GM10847 (cell line): ENCODE data around the gene DHDH.

Experiments
- POLR2A ChIP-seq: IDR thresholded peaks from 2 replicates; pipeline ENCODE4 v1.6.1; 2011; ENCODE audit not compliant: insufficient read length; ENCODE audit errors: extremely low read depth

DHDH gene

DNA sequence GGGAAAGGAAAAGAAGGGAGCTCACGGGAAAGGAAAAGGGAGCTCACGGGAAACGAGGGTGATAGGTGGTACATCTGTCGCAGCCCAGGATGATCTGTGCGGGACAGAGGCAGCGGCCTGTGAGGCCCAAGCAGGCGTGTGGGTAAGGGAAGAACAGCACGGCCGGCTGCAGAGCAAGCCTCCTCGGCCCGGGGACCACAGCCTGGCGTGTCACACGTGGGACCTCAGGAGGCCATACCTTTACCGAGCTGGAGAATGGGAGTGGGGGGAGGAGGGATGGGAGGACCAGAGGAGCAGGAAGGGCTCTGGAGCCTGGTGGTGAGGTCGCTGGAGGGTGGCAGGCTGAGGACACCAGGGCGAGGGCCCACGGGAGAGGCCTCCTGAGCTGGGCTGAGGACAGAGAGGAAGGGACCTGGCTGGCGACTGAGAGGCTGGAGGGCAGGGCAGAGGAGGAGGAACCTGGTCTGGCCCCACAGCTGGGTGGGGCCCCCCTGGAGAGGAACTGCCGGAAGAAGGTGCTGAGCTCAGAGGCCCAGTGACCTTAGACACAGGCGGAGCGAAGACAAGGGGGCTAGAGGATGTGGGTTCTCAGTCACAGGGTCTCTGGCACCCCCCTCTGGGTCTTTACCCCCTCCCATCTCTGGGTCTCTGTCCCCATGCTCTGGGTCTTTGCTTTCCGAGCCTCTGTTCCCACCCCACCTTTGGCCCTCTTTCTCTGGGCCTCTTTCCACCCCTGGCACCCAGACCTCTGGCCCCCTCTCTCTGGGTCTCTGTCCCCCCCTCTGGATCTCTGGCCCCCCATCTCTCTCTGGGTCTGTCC lies 28.7 kb downstream of the DHDH start:
- TF ChIP-seq POLR2A: no peak

DNA sequence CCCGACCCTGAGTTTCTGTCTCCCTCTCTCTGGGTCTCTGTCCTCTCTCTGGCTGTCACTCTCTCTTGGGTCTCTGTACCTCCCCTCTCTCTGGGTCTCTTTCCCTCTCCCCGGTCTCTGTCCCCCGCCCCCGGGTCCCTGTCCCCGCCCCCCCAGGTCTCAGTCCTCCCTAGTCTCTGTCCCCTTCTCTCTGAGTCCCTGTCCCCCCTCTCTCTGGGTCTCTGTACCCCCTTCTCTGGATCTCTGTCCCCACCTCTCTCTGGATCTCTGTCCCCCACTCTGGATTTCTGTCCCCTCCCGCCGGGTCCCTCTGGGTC lies 29.3 kb downstream of the DHDH start:
- TF ChIP-seq POLR2A: no peak

DNA sequence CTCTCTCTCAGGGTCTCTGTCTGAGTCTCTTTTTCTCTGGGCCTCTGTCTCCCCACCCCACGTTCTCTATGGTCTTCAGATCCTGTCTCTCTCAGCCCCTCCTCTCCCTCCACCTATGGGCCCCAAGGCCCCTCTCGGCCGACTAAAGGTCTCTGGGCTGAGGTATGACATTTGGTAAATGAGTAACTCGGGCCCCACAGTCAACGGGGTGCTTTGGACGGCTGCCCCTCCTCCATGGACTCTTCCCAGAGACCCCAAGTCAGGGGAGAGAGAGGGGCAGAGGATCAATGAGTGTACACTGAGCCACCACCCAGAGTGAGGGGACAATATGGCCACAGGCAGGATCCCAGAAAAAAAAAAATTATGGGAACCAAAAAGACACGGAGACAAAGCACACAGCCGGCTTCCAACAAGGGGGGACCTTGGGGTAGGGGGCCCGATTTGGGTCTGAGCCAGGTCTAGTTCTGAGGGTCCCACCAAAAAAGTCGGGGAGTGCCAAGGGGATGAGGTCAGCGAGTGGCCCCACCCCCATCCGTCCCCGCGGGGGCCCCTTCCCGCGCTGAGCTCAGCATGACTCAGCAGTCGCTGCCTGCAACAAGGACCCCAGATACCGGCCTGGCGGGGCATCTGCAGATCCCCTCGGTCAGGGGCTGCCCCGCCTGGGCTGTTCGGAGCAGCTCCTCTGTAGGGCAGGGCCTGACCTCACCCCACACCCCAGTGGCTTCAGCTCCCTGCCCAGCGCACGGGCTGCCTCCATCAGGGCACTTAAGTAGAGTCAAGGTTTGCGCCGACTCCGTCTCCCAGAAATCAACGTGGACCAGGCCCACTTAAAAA lies 30.1 kb downstream of the DHDH start:
- peak; percentile 26 for TF ChIP-seq POLR2A

DNA sequence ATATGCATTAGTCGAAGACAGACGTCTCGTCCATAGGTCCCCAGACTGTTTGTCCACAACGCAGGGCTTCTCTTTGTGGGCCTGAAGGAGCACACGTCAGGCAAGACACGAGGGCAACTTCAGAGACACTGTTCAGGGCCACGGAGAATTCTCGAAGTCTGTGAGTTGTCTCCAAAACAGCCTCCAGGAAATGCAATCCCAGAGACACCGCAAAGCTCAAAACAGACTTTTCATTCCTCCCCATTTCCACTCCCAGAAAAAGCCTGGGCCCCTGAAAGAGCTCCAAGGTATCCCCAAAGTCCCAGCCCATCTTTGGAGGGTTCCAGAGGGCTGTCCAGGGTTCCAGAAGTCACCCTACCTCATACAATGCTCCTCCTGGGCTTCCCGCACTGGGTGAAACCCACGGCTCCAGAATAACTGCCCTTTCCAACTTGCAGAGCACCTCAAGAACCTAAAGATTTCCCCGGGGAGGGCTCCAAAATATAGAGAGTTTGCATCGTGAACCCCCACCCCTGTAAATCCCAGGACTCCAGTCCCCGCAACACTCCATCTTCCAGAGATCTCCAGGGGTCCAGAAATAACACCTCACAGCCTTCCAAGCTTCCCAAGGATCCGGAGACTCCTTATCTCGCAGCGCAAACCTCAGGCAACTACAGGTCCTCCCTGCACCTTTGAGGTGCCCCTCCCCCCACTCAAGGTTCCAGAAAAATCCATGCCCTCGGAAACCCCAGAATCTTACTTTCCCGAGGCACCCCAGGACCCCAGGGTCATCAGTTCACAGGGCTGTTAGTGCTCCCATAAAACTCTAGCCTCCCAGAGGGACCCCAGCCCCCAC lies 30.9 kb downstream of the DHDH start:
- no peak for TF ChIP-seq POLR2A

DNA sequence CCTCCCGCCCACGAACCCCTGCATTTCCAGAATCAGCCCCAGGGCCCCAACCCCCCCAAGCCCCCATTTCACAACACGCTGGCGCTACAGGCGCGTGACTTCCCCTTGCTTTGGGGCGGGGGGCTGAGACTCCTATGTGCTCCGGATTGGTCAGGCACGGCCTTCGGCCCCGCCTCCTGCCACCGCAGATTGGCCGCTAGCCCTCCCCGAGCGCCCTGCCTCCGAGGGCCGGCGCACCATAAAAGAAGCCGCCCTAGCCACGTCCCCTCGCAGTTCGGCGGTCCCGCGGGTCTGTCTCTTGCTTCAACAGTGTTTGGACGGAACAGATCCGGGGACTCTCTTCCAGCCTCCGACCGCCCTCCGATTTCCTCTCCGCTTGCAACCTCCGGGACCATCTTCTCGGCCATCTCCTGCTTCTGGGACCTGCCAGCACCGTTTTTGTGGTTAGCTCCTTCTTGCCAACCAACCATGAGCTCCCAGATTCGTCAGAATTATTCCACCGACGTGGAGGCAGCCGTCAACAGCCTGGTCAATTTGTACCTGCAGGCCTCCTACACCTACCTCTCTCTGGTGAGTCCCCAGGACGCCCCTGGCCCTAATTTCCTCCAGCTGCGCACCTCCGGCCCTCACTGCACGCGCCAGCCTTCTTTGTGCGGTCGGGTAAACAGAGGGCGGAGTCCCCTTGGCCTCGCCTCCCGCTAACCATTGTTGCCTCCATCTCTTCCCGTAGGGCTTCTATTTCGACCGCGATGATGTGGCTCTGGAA lies 31.7 kb downstream of the DHDH start, which contains the start of gene FTL:
Gene FTL, plus strand, starts transcription at position 270 of the 766 bp plus-strand sequence. Its CDS starts 199 bp downstream, at position 469.
- TF ChIP-seq POLR2A: peak; percentile 99

DNA sequence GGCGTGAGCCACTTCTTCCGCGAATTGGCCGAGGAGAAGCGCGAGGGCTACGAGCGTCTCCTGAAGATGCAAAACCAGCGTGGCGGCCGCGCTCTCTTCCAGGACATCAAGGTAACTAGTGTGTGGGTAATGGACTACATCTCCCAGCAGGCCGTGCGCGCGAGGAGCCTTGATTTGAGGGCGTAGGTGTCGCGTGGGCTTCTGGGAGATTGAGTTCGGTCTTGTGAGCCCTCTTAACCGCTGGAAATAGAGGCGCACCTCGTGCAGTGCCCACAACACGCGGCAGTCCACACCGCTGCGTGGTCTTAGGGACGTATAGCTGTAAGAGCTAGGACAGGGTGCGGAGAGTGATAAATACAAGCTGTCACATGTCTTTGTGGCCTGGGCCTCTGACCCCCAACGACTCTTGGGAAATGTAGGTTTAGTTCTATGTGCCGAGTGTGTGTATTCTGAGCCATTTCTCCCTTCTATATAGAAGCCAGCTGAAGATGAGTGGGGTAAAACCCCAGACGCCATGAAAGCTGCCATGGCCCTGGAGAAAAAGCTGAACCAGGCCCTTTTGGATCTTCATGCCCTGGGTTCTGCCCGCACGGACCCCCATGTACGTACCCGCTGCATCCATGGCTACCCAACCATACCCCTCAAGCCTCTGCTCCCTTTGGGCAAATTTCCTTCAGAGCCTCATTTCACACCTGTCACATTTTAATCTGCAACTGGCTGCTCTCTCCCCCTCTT lies 32.5 kb downstream of the DHDH start:
- TF ChIP-seq POLR2A: peak; percentile 28

DNA sequence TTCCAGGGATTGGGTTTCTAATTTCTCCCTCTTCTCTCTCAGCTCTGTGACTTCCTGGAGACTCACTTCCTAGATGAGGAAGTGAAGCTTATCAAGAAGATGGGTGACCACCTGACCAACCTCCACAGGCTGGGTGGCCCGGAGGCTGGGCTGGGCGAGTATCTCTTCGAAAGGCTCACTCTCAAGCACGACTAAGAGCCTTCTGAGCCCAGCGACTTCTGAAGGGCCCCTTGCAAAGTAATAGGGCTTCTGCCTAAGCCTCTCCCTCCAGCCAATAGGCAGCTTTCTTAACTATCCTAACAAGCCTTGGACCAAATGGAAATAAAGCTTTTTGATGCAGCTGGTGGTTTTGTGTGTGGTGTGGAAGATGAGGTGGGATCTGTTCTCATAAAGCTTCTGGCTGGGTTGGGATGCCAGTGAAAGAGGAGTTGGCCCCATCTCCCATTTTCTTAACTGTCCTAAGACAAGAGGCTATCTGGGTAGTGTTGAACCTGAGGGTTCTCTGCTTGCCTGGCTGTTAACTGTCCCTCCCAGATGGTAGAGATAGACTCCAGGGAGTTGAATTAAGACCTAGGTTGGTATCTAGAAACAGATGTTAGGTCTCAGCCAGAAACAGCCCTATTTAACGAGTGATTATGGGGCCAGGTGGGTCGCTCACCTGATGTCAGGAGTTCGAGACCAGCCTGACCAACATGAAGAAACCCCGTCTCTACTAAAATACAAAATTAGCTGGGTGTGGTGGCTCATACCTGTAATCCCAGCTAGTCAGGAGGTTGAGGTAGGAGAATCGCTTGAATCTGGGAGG lies 33.2 kb downstream of the DHDH start:
- TF ChIP-seq POLR2A: no peak

DNA sequence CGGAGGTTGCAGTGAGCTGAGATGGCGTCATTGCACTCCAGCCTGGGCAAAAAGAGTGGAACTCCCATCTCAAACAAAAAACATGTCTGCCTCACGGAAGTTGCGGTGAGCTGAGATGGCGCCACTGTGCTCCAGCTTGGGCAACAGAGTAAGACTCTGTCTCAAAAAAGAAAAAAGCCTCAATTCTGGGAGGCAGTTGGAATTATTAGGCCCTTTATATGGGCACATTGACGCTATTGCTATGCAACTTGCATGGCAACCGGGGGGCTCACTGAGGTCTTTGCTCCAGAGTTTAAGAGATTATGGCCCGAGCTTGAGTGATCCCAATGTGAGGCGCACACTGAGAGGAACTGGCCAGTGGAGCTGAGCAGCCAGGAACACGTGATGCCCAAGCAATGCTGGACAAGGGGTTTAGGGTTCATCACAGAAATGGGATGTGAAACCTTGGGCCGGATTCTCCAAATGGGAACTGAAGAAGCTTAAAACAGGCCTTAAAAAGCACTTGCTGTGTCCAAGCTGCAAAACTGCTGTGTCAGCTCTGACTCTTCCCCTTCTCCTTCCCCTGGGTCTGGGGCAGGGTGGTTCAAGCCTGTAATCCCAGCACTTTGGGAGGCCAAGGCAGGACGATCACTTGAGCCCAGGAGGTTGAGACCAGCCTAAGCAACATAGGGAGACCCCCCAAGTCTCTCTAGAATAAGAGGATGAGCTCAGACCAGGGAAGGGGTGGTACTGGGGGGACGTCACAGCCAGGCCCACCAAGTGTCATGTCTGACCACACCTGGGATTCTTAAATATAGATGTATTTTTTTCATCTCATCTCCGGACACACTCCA lies 34.1 kb downstream of the DHDH start:
- TF ChIP-seq POLR2A: peak; percentile 23

DNA sequence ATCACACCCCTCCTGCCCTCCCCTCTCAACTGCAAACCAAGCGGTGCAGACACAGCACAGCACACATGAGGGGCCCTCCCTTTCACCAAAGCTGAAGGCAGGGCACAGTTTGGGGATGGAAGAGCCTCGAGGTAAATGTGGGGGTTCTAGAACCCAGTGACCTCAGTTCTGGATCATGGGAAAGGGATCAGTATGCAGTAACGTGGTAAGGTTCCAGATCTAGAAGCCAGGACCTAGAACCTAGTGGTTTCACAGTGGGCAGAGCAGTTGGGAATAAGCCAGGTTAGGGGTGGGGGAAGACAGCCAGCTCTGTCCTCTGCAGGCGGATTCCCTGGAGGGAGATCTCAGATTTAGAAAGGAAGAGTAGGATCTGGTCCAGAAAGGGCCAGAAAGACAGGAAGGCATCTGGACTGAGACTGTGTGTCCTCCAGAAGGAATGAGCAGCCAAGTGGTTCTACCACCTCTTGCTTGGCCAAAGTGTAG lies 34.7 kb downstream of the DHDH start:
- TF ChIP-seq POLR2A: no peak

DNA sequence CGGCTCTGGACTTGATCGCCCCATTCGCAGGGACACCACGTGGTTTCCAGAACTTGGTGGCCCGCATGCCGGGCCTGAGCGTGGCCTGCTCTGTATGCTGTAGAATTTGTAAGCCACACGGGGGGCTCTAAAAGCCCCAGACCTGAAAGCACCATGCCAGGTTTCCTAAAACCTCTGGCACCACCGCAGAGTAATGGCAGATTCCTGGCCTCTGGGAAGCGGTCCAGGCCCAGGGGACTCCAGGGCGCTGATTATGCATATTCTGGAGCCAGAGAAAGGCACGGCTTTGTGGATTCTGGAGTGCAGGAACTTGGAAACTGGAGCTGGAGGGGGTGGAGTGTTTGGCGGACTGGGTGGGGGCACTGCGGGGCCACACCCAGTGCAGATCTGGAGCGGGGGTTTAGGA lies 35.3 kb downstream of the DHDH start:
- no peak for TF ChIP-seq POLR2A

DNA sequence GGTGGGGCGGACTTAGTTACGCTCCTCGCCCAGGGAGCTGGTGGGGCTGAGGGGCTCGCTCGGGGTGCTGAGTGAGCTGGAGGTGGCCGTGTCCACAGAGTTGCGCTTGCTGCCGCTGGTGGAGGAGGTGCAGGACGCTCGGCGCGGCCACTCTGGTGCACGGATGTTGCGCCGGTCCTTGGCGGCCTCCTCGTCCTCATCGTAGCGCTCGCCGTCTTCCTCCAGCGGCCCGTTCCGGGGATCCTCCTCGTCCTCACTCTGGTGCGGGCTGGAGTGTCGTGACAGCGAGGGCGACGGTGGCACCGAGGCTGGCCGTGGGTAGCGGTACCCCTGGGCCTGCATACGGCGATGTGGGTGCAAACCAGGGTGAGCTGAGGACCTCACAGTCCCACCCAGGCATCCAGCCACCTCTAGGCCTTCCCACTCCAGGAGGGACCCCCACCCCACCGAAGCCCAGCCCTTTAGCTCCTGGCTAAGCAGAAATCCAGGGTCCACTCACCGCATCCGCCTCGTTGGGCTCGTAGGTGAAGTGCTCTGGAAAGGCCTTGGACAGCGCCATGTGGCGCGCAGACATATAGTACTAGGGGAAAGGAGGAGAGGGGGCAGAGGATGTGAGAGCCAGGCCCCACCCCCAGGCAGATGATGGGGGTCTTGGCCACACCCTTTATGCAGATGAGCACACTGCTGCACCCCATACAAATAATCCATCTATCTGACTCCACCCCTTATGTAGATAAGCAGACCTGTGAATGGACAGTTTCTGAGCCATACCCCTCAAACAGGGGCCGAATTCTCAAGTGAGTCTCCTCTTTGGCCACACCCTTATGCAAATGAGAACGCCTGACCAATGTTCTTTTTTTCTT lies 36.0 kb downstream of the DHDH start:
- TF ChIP-seq POLR2A: no peak
